Aorta (tissue), 5 donors: ENCODE data around the gene CBX6. TPM values are rescaled to one million over a fixed set of nuclear protein-coding genes. Genes with fewer than 3 reads are reported as not detected.
A peak's percentile ranks its signal among the peaks of the same experiment; 100 is the strongest.

ENCODE experiments used
- ATAC-seq: fragments of 200-7000 bp; cut with Tn5 transposase; one replicate; pipeline ENCODE4 v1.9.1; 2022; ENCODE audit warnings: moderate library complexity; ENCODE audit not compliant: low FRiP score
- DNase-seq, 2 donors: peaks; one replicate each; pipeline ENCODE4 v3.0.0-alpha.2; 2020
- H3K27ac ChIP-seq, 2 donors: one replicate each; pipeline ENCODE4 v1.5.1; 2013; ENCODE audit warnings: low read length in 2 of 2, mild to moderate bottlenecking in 2 of 2, moderate library complexity in 2 of 2, control low read depth in 1 of 2, inconsistent platforms in 1 of 2, low read depth in 1 of 2
- H3K27me3 ChIP-seq, 2 donors: one replicate each; pipeline ENCODE4 v1.6.1; 2013; ENCODE audit warnings: control low read depth in 1 of 2, low read length in 1 of 2, mild to moderate bottlenecking in 1 of 2, moderate library complexity in 1 of 2; ENCODE audit not compliant: insufficient read depth in 2 of 2, control insufficient read depth in 1 of 2
- H3K36me3 ChIP-seq, 2 donors: one replicate each; pipeline ENCODE4 v1.6.1; 2013; ENCODE audit warnings: control low read depth in 1 of 2, low read length in 1 of 2, mild to moderate bottlenecking in 1 of 2; ENCODE audit not compliant: insufficient read depth in 2 of 2, control insufficient read depth in 1 of 2
- H3K4me1 ChIP-seq, 2 donors: one replicate each; pipeline ENCODE4 v1.6.1; 2013; ENCODE audit warnings: low read length in 2 of 2, control low read depth in 1 of 2, mild to moderate bottlenecking in 1 of 2, moderate library complexity in 1 of 2; ENCODE audit not compliant: insufficient read depth in 2 of 2, control insufficient read depth in 1 of 2
- H3K4me3 ChIP-seq, 2 donors: one replicate each; pipeline ENCODE4 v1.5.1; 2013; ENCODE audit warnings: low read length in 2 of 2, control low read depth in 1 of 2, mild to moderate bottlenecking in 1 of 2
- H3K9me3 ChIP-seq: one replicate; pipeline ENCODE4 v1.6.1; 2013; ENCODE audit warnings: mild to moderate bottlenecking, low read length; ENCODE audit not compliant: control insufficient read depth
- WGBS, 2 donors: extraction: QIAGEN DNeasy Blood & Tissue Kit; methylation state at CpG; one replicate each; pipeline ENCODE4 v1.1.7; 2013; 5-methylcytosine and 5-hydroxymethylcytosine counted together
- intact Hi-C, 2 donors: fragments of 100-400 bp; cut with DNase I; formaldehyde crosslinking; loops; one replicate each; pipeline versions ENCODE4 v1.14.2 to v1.15.0; 2022
- polyA plus RNA-seq, 2 donors: library from polyadenylated mRNA; stranded (reverse); fragments of 200-250 nt; gene quantifications; one replicate each; pipeline ENCODE4 v1.2.3, GENCODE V29; 2013
- total RNA-seq, 2 donors: library from RNA; stranded (reverse); fragmentation: NEBNext Ultra II Directional; extraction: Animal tissue kit (Norgen Biotek cat#: 25700); gene quantifications; one replicate each; pipeline ENCODE4 v1.2.1, GENCODE V29; 2021
- donor health status: healthy with polysubstance abuse.
- donor health status: Bipolar disorder and iron deficiency.
- donor health status: DM: no; HTN: no; CAD: no.
- donor health status: DM: no; HTN: no; CAD: no.
- donor health status: DM: yes; HTN: yes; CAD: no.

Gene CBX6
- total and polyA plus RNA-seq, 4 donors: 17.5 to 104 (median 68.0) TPM

- no peaks in the 10 kb centered on the region for H3K4me1 ChIP-seq
- WGBS, 2 donors: 56 to 67% methylated on average over 5 of the region's 5 CpGs
Measured at GRCh38 chr22:38841635-38842034, 30.4 kb downstream of the CBX6 start.

GRCh38 chr22:38841211-38841610 lies 30.8 kb downstream of the CBX6 start:
- H3K27ac ChIP-seq: no peak overlapping the region
- no peaks in the 10 kb centered on the region for H3K4me1 ChIP-seq
- intact Hi-C loops: loop anchor here (5.0 kb wide), 3 partner anchors 49 to 74 kb away; partner anchors contain the start of gene DNAL4 (in 1 of the 2)
- H3K4me3 ChIP-seq: no peak overlapping the region
- H3K36me3 ChIP-seq: no peaks in the 10 kb centered on the region
- H3K27me3 ChIP-seq: no peaks in the 10 kb centered on the region
- no peak for DNase-seq
- 30 to 40% methylated on average over 7 of the region's 7 CpGs for WGBS, 2 donors
- ATAC-seq: no peak
- H3K9me3 ChIP-seq: no peaks in the 10 kb centered on the region

More at GRCh38 chr22:38841635-38842034, 30.4 kb downstream of the CBX6 start:
- Histone ChIP-seq H3K27ac (no peak overlapping the region), H3K36me3 (no peaks in the 10 kb centered on the region), H3K4me3 (no peak overlapping the region), H3K9me3 (no peaks in the 10 kb centered on the region), H3K27me3 (no peaks in the 10 kb centered on the region)
- no peak for ATAC-seq
- intact Hi-C loops: loop anchor here (5.0 kb wide), 3 partner anchors 49 to 74 kb away; partner anchors contain the start of gene DNAL4 (in 1 of the 2)
- DNase-seq: no peak

GRCh38 chr22:38840129-38840528 lies 31.9 kb downstream of the CBX6 start:
- H3K27ac ChIP-seq: no peak overlapping the region
- intact Hi-C loops: loop anchor here (5.0 kb wide), 3 partner anchors 48 to 73 kb away; partner anchors contain the start of gene DNAL4 (in 1 of the 2)
- ATAC-seq (no peak), DNase-seq (no peak)
- H3K36me3 ChIP-seq: no peaks in the 10 kb centered on the region
- H3K9me3 ChIP-seq: no peaks in the 10 kb centered on the region
- no peaks in the 10 kb centered on the region for H3K4me1 ChIP-seq
- whole genome bisulfite sequencing, 2 donors: 80 to 85% methylated on average over 3 of the region's 3 CpGs
- H3K27me3 ChIP-seq: no peaks in the 10 kb centered on the region
- no peak overlapping the region for H3K4me3 ChIP-seq

- Histone ChIP-seq H3K4me3 (no peak overlapping the region), H3K27me3 (no peaks in the 10 kb centered on the region), H3K9me3 (no peaks in the 10 kb centered on the region), H3K36me3 (no peaks in the 10 kb centered on the region), H3K4me1 (no peaks in the 10 kb centered on the region), H3K27ac (no peak overlapping the region)
- 93% methylated on average over 1 of the region's 1 CpG for WGBS, 2 donors
- no peak for DNase-seq
- ATAC-seq: no peak
- intact Hi-C loops: loop anchor here (5.0 kb wide), 3 partner anchors 47 to 72 kb away; partner anchors contain the start of gene DNAL4 (in 1 of the 2)
Measured at GRCh38 chr22:38839686-38840085, 32.3 kb downstream of the CBX6 start.

GRCh38 chr22:38837414-38837928 lies 34.5 kb downstream of the CBX6 start:
- ATAC-seq: no peak
- Histone ChIP-seq H3K27me3 (no peaks in the 10 kb centered on the region), H3K36me3 (no peaks in the 10 kb centered on the region), H3K27ac (no peak overlapping the region), H3K4me1 (no peaks in the 10 kb centered on the region), H3K9me3 (no peaks in the 10 kb centered on the region), H3K4me3 (no peak overlapping the region)
- 89 to 91% methylated on average over 6 of the region's 6 CpGs for WGBS, 2 donors
- intact Hi-C loops: no loop called here
- DNase-seq: no peak

- ATAC-seq (no peak), DNase-seq (no peak)
- H3K27ac ChIP-seq: no peak overlapping the region
- H3K4me1 ChIP-seq: no peaks in the 10 kb centered on the region
- H3K9me3 ChIP-seq: no peaks in the 10 kb centered on the region
- intact Hi-C loops: no loop called here
- no peaks in the 10 kb centered on the region for H3K27me3 ChIP-seq
- WGBS, 2 donors: 76 to 77% methylated on average over 19 of the region's 19 CpGs
- no peaks in the 10 kb centered on the region for H3K36me3 ChIP-seq
- H3K4me3 ChIP-seq: no peak overlapping the region
Measured at GRCh38 chr22:38835888-38836301, 36.1 kb downstream of the CBX6 start.

GRCh38 chr22:38834991-38835390 lies 37.0 kb downstream of the CBX6 start:
- Histone ChIP-seq H3K36me3 (no peaks in the 10 kb centered on the region), H3K4me1 (no peaks in the 10 kb centered on the region), H3K4me3 (no peak overlapping the region), H3K27me3 (no peaks in the 10 kb centered on the region), H3K9me3 (no peaks in the 10 kb centered on the region), H3K27ac (no peak overlapping the region)
- intact Hi-C loops: no loop called here
- DNase-seq (peak in 1 of 2 donors; percentile 27), ATAC-seq (no peak)
- 91 to 95% methylated on average over 5 of the region's 5 CpGs for WGBS, 2 donors

- Histone ChIP-seq H3K9me3 (no peaks in the 10 kb centered on the region), H3K4me1 (no peaks in the 10 kb centered on the region), H3K4me3 (no peak overlapping the region), H3K27ac (no peak overlapping the region), H3K27me3 (no peaks in the 10 kb centered on the region), H3K36me3 (no peaks in the 10 kb centered on the region)
- ATAC-seq: no peak
- intact Hi-C loops: no loop called here
- WGBS, 2 donors: 87 to 94% methylated on average over 13 of the region's 13 CpGs
- DNase-seq: peak; percentile 12 to 27
Measured at GRCh38 chr22:38834215-38834953, 37.6 kb downstream of the CBX6 start.

- ATAC-seq: no peak
- peak in 1 of 2 donors; percentile 22 for DNase-seq
- Histone ChIP-seq H3K36me3 (no peaks in the 10 kb centered on the region), H3K27ac (no peak overlapping the region), H3K27me3 (no peaks in the 10 kb centered on the region), H3K4me3 (no peak overlapping the region), H3K4me1 (no peaks in the 10 kb centered on the region), H3K9me3 (no peaks in the 10 kb centered on the region)
- WGBS, 2 donors: 81 to 87% methylated on average over 3 of the region's 3 CpGs
- intact Hi-C loops: no loop called here
Measured at GRCh38 chr22:38833061-38833460, 39.0 kb downstream of the CBX6 start.
